ENCODE results near the gene ARL6IP1.

Gene ARL6IP1

GRCh38 chr16:18799500-18799899 is 1.8 kb downstream of the ARL6IP1 start:
- no peaks in the 10 kb centered on the region for H3K27me3 ChIP-seq (ENCODE audit: insufficient read depth, insufficient read length)
- no peaks in the 10 kb centered on the region for H3K9me3 ChIP-seq (ENCODE audit: insufficient read depth, low read length)
- H3K4me1 ChIP-seq (ENCODE audit: insufficient read depth, insufficient read length): no peaks in the 10 kb centered on the region
- no peak for TF ChIP-seq SUZ12 (IDR thresholded peaks at IDR 0.05; ENCODE audit: extremely low read depth, insufficient read depth, insufficient read length)
- no peak for TF ChIP-seq ZNF274 (IDR thresholded peaks at IDR 0.05; ENCODE audit: low read depth, low read length)
- TF ChIP-seq YY1 (IDR thresholded peaks at IDR 0.05; ENCODE audit: insufficient read depth, insufficient read length): no peak
- H3K9ac ChIP-seq (ENCODE audit: insufficient read length, low read depth): peak overlapping the region; percentile 96
- peaks cover 62% of the 10 kb centered on the region for H3K36me3 ChIP-seq (ENCODE audit: insufficient read depth, insufficient read length, low read length)
- no peak for DNase-seq (ENCODE audit: low read depth, low spot score)
- peak overlapping the region; percentile 98 for H3K4me3 ChIP-seq (ENCODE audit: insufficient read length, low read depth)

GRCh38 chr16:18797746-18798145 is 3.6 kb downstream of the ARL6IP1 start:
- TF ChIP-seq ZNF274 (IDR thresholded peaks at IDR 0.05; ENCODE audit: low read depth, low read length) (no peak), SUZ12 (IDR thresholded peaks at IDR 0.05; ENCODE audit: extremely low read depth, insufficient read depth, insufficient read length) (no peak), YY1 (IDR thresholded peaks at IDR 0.05; ENCODE audit: insufficient read depth, insufficient read length) (no peak)
- Histone ChIP-seq H3K36me3 (ENCODE audit: insufficient read depth, insufficient read length, low read length) (peaks cover 76% of the 10 kb centered on the region), H3K9me3 (ENCODE audit: insufficient read depth, low read length) (no peaks in the 10 kb centered on the region), H3K27me3 (ENCODE audit: insufficient read depth, insufficient read length) (no peaks in the 10 kb centered on the region), H3K9ac (ENCODE audit: insufficient read length, low read depth) (no peak overlapping the region), H3K4me1 (ENCODE audit: insufficient read depth, insufficient read length) (no peaks in the 10 kb centered on the region), H3K4me3 (ENCODE audit: insufficient read length, low read depth) (no peak overlapping the region)
- no peak for DNase-seq (ENCODE audit: low read depth, low spot score)

GRCh38 chr16:18796377-18796776 is 5.0 kb downstream of the ARL6IP1 start:
- Histone ChIP-seq H3K27me3 (ENCODE audit: insufficient read depth, insufficient read length) (no peaks in the 10 kb centered on the region), H3K9ac (ENCODE audit: insufficient read length, low read depth) (no peak overlapping the region), H3K4me1 (ENCODE audit: insufficient read depth, insufficient read length) (no peaks in the 10 kb centered on the region), H3K36me3 (ENCODE audit: insufficient read depth, insufficient read length, low read length) (peaks cover 90% of the 10 kb centered on the region), H3K9me3 (ENCODE audit: insufficient read depth, low read length) (no peaks in the 10 kb centered on the region), H3K4me3 (ENCODE audit: insufficient read length, low read depth) (no peak overlapping the region)
- DNase-seq (ENCODE audit: low read depth, low spot score): no peak
- TF ChIP-seq ZNF274 (IDR thresholded peaks at IDR 0.05; ENCODE audit: low read depth, low read length) (no peak), YY1 (IDR thresholded peaks at IDR 0.05; ENCODE audit: insufficient read depth, insufficient read length) (no peak), SUZ12 (IDR thresholded peaks at IDR 0.05; ENCODE audit: extremely low read depth, insufficient read depth, insufficient read length) (no peak)

- no peak for TF ChIP-seq SUZ12 (IDR thresholded peaks at IDR 0.05; ENCODE audit: extremely low read depth, insufficient read depth, insufficient read length)
- no peak for TF ChIP-seq YY1 (IDR thresholded peaks at IDR 0.05; ENCODE audit: insufficient read depth, insufficient read length)
- TF ChIP-seq ZNF274 (IDR thresholded peaks at IDR 0.05; ENCODE audit: low read depth, low read length): no peak
- H3K36me3 ChIP-seq (ENCODE audit: insufficient read depth, insufficient read length, low read length): peaks cover 86% of the 10 kb centered on the region
- no peak overlapping the region for H3K9ac ChIP-seq (ENCODE audit: insufficient read length, low read depth)
- no peaks in the 10 kb centered on the region for H3K4me1 ChIP-seq (ENCODE audit: insufficient read depth, insufficient read length)
- no peaks in the 10 kb centered on the region for H3K9me3 ChIP-seq (ENCODE audit: insufficient read depth, low read length)
- no peak for DNase-seq (ENCODE audit: low read depth, low spot score)
- no peaks in the 10 kb centered on the region for H3K27me3 ChIP-seq (ENCODE audit: insufficient read depth, insufficient read length)
- H3K4me3 ChIP-seq (ENCODE audit: insufficient read length, low read depth): no peak overlapping the region
Observed at GRCh38 chr16:18792836-18793433, 8.4 kb downstream of the ARL6IP1 start.

GRCh38 chr16:18789850-18790706 is 11.3 kb downstream of the ARL6IP1 start, which contains the start of gene RPS15A:
Gene RPS15A (minus strand): TSS chr16:18790334. CDS start chr16:18789113, 1,221 bp downstream.
- peaks cover 86% of the 10 kb centered on the region for H3K36me3 ChIP-seq (ENCODE audit: insufficient read depth, insufficient read length, low read length)
- DNase-seq (ENCODE audit: low read depth, low spot score): peak; percentile 98
- TF ChIP-seq YY1 (IDR thresholded peaks at IDR 0.05; ENCODE audit: insufficient read depth, insufficient read length) (peak; percentile 76), ZNF274 (IDR thresholded peaks at IDR 0.05; ENCODE audit: low read depth, low read length) (no peak), SUZ12 (IDR thresholded peaks at IDR 0.05; ENCODE audit: extremely low read depth, insufficient read depth, insufficient read length) (no peak)
- H3K4me1 ChIP-seq (ENCODE audit: insufficient read depth, insufficient read length): no peaks in the 10 kb centered on the region
- peak within 1 kb of the TSS; percentile 98 for H3K9ac ChIP-seq (ENCODE audit: insufficient read length, low read depth)
- H3K27me3 ChIP-seq (ENCODE audit: insufficient read depth, insufficient read length): no peaks in the 10 kb centered on the region
- no peaks in the 10 kb centered on the region for H3K9me3 ChIP-seq (ENCODE audit: insufficient read depth, low read length)
- H3K4me3 ChIP-seq (ENCODE audit: insufficient read length, low read depth): peak within 1 kb of the TSS; percentile 93

GRCh38 chr16:18789515-18789849 is 11.9 kb downstream of the ARL6IP1 start:
- Histone ChIP-seq H3K9ac (ENCODE audit: insufficient read length, low read depth) (peak overlapping the region; percentile 98), H3K27me3 (ENCODE audit: insufficient read depth, insufficient read length) (no peaks in the 10 kb centered on the region), H3K4me3 (ENCODE audit: insufficient read length, low read depth) (peak overlapping the region; percentile 93), H3K4me1 (ENCODE audit: insufficient read depth, insufficient read length) (no peaks in the 10 kb centered on the region), H3K9me3 (ENCODE audit: insufficient read depth, low read length) (no peaks in the 10 kb centered on the region), H3K36me3 (ENCODE audit: insufficient read depth, insufficient read length, low read length) (peaks cover 86% of the 10 kb centered on the region)
- DNase-seq (ENCODE audit: low read depth, low spot score): no peak
- TF ChIP-seq YY1 (IDR thresholded peaks at IDR 0.05; ENCODE audit: insufficient read depth, insufficient read length) (no peak), ZNF274 (IDR thresholded peaks at IDR 0.05; ENCODE audit: low read depth, low read length) (no peak), SUZ12 (IDR thresholded peaks at IDR 0.05; ENCODE audit: extremely low read depth, insufficient read depth, insufficient read length) (no peak)

GRCh38 chr16:18788828-18789514 is 12.4 kb downstream of the ARL6IP1 start:
- DNase-seq (ENCODE audit: low read depth, low spot score): no peak
- Histone ChIP-seq H3K4me3 (ENCODE audit: insufficient read length, low read depth) (peak overlapping the region; percentile 93), H3K27me3 (ENCODE audit: insufficient read depth, insufficient read length) (no peaks in the 10 kb centered on the region), H3K9me3 (ENCODE audit: insufficient read depth, low read length) (no peaks in the 10 kb centered on the region), H3K9ac (ENCODE audit: insufficient read length, low read depth) (peak overlapping the region; percentile 98), H3K36me3 (ENCODE audit: insufficient read depth, insufficient read length, low read length) (peaks cover 86% of the 10 kb centered on the region), H3K4me1 (ENCODE audit: insufficient read depth, insufficient read length) (no peaks in the 10 kb centered on the region)
- no peak for TF ChIP-seq SUZ12 (IDR thresholded peaks at IDR 0.05; ENCODE audit: extremely low read depth, insufficient read depth, insufficient read length)
- TF ChIP-seq ZNF274 (IDR thresholded peaks at IDR 0.05; ENCODE audit: low read depth, low read length): no peak
- TF ChIP-seq YY1 (IDR thresholded peaks at IDR 0.05; ENCODE audit: insufficient read depth, insufficient read length): no peak
